ENCODE data around the gene EIF4H.

GRCh38 chr7:74202841-74203556 is 28.8 kb downstream of the EIF4H start:
- TF ChIP-seq, protein P1, sequence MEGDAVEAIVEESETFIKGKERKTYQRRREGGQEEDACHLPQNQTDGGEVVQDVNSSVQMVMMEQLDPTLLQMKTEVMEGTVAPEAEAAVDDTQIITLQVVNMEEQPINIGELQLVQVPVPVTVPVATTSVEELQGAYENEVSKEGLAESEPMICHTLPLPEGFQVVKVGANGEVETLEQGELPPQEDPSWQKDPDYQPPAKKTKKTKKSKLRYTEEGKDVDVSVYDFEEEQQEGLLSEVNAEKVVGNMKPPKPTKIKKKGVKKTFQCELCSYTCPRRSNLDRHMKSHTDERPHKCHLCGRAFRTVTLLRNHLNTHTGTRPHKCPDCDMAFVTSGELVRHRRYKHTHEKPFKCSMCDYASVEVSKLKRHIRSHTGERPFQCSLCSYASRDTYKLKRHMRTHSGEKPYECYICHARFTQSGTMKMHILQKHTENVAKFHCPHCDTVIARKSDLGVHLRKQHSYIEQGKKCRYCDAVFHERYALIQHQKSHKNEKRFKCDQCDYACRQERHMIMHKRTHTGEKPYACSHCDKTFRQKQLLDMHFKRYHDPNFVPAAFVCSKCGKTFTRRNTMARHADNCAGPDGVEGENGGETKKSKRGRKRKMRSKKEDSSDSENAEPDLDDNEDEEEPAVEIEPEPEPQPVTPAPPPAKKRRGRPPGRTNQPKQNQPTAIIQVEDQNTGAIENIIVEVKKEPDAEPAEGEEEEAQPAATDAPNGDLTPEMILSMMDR (IDR thresholded peaks at IDR 0.05) = peak; percentile 19 to 70 (median 58)
- TF ChIP-seq POLR2A (IDR thresholded peaks at IDR 0.05) = no peak
